Measurements from ENCODE around the gene ABHD17A.

The ABHD17A gene

DNA sequence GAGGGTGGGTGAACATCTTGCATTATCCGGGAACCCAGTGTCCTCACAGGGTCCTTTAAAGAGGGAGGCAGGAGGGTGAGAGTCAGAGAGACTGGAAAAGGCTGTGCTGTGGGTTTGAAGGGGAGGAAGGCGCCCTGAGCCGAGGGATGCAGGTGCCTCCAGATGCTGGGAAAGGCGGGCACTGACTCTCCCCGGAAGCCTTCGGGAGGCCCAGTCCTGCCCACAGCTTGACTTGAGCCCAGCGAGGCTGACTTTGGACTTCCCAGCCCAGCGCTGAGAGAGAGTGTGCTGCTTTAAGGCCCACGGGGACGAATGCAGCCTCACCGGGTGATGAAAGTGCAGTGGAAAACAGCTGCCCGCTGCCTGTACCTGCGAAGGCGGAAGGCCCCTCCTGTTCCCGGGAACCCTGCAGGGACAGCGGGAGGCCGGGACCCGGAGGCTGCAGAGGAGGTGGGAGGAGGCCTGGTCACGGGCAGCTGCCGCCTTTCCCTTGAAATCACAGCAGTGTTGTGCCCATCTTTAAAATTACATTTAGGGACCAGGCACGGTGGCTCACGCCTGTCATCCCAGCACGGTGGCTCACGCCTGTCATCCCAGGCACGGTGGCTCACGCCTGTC is 53.1 kb downstream of the ABHD17A start:
- DNase-seq = no peak

- DNase-seq = no peak
Measured at GRCh38 chr19:1830978-1831377, 54.3 kb downstream of the ABHD17A start.

DNA sequence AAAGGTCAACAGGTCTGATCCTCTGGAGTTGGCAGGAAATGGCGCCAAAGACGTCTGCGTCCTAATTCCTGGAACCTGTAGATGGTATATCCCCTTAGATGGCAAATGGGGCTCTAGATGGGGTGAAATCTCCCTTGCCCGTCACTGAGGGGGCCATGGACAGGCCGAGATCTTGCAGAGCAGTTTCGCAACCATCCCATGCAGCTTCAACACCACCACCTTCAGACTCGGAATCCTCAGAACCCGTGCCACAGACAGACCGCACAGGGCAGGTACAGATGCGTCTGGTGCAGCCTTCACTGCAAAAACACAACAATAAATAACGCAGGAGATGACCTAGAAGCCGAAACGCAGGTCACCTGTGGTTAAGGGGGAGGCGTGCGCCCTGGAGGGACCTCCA is 54.7 kb downstream of the ABHD17A start:
- no peak for DNase-seq

DNA sequence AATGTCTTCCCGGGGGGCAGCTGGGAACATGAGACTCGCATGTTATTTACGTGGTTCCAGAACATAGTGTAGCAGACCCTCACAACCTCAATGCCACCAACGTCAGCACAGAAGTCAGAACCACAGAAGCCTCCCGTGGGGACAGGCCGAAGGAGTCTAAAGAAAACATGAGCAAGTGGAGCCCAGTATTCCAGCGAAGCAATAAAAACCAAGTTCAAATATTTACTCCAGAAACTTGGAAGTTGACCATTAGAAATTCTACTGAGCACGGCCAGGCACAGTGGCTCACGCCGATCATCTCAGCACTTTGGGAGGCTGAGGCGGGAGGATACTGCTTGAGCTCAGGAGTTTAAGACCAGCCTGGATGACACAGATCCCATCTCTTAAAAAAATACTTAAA is 55.3 kb downstream of the ABHD17A start:
- DNase-seq = no peak

DNA sequence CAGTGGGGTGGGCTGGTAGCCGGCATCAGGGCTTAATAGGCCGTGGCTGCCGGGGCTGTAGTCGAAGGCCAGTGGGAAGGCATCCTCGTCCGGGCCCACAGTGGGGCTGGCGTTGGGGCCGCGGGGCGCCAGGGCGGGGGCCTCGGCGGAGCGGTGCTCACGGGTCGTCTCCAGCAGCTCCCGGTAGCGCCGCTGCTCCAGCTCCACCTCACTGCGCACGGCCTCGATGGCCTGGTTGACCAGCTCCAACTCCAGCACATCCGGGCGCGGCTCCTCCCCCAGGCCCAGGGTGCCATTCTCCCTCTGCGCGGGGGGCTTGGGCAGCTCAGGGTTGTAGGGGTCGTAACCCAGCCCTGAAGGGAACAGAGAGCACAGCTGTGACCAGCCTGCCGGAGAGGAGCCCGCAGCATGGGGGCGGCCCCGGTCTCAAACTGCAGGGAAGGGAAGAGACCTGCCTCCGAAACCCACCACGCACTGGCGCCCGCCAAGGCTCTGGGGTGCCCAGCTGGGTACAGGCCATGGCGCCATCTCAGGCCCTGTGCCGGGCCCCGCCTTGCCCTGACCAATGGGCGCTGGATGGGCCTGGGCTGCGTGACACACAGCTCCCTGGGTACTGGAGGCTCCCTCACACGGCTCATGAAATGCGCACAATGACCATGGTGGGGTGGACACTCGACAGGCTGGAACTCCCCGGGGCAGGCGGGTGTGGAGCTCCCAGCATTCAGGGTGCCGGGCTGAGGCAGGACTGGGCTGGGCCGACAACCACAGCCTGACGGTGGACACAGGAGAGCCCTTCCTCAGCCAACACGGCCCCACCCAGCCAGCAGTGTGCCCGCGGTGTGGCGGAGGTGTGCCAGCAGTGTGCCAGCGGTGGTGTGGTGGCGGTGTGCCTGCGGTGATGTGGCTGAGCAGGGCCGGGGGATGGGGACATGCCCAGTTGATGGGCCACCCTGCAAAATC is 56.7 kb downstream of the ABHD17A start:
- DNase-seq = no peak

DNA sequence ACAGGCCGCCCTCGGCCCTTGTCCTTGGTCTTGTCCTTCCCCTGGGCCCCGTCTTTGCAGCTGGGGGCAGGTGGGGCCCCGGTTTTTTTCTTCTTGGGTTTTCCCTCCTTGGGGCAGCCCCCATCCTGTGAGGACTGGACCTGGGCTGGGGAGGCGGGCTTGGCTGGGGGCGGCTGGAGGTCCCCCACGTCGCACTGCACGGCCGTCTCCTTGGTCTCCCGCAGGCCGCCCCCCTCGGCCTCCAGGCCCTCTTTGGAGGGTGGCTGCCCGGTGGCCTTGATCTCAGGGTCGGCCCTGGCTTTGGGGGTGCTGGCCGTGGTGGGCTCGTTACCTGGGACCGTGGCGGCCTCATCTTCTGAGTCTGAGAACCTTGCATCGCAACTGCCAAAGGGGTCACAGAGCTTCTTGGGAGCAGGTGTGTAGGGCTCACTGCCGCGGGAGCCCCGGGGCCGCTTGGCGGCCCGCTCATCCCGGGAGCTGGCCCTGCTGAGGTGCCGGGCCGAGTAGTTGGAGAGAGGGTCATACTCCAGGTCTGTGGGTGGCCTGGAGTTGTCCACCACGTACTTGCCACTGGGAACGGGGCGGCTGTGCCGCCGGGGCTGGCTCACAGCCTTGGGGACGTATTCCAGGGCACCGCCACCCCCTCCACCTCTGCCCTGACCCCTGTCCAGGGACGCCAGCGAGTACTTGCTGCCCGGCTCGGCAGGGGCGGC is 57.6 kb downstream of the ABHD17A start:
- no peak for DNase-seq

Measured in NK-92 treated with Interleukin-12 subunit alpha and Interleukin-12 subunit beta, amount 100 ng/mL, for 24 hours (cell line).